HCT116 (cell line): ENCODE data around the gene POMT1.

ENCODE experiments used
- POLR2A ChIP-seq: IDR thresholded peaks from 2 replicates; pipeline ENCODE4 v1.7.0; 2011; ENCODE audit warnings: borderline replicate concordance; ENCODE audit not compliant: insufficient read depth, insufficient read length; ENCODE audit errors: extremely low read depth
- ZFX ChIP-seq: fragments of 450-650 bp; IDR thresholded peaks from 2 replicates; pipeline ENCODE4 v1.6.1; 2017
- ZNF274 ChIP-seq: fragments of 200-500 bp; sonication (Bioruptor generic); IDR thresholded peaks from 2 replicates; pipeline ENCODE4 v1.6.1; 2014; ENCODE audit warnings: mild to moderate bottlenecking, low read depth, low read length, inconsistent platforms

GRCh38 chr9:131566158-131566557 is 63.4 kb downstream of the POMT1 start:
- TF ChIP-seq POLR2A: no peak
- no peak for TF ChIP-seq ZFX
- no peak for TF ChIP-seq ZNF274
